ENCODE measurements around the gene ZBTB16.

The ZBTB16 gene

GRCh38 chr11:114291381-114291780, 231.9 kb downstream of the ZBTB16 start:
- no peak for DNase-seq

DNA sequence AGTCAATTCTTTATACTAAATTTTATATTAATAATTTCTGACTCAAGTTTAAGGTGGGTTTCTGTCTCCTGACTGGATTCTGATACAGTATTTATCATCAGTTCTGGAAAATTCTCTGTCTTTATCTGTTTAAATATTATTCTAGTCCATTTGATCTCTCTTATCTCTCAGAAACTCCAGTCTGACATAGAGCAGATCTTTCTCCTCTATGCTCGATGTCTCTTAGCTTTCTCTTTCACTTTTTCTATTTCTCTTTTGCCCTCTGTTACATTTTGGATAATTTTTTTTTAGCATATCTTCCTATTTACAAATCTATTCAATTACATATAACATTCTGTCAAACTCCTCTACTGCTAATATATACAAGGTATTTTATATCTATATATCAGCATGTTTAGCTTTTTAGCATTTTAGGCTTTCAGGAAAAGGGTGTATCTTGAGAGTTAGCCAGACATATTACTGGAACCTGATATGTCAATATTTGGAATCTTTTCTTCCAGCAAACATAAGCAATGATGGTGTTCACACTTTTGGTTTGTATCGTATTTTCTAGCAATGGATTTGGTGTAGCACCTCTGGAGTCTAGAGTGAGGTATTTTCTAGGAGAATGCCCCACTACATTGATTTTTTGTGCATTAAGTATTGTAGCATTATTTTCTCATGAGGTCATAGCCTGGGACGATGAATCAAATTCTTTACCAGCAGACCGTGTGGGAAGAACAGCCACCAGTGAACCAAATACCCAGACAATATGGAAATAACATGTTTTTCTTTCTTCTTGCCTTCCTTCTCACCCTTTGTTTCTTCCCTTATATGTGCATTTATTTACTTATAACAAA, 232.6 kb downstream of the ZBTB16 start:
- no peak for DNase-seq

DNA sequence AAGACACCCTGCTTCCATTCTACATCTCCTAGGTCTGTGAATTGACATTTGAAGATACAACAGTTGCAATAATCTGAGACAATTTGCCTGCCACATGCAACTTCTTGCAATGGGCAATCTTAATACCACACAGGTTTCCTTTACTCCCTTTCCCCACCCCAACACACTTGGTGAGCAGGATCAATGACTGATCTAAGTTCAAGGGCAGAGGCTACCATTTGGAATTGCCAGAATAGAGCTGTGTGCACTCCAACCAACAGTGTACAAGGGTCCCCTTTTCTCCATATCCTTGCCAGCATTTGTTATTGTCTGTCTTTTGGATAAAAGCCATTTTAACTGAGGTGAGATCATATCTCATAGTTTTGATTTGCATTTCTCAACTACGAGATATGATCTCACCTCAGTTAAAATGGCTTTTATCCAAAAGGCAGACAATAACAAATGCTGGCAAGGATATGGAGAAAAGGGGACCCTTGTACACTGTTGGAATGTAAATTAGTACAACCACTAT, 233.7 kb downstream of the ZBTB16 start:
- no peak for DNase-seq

DNA sequence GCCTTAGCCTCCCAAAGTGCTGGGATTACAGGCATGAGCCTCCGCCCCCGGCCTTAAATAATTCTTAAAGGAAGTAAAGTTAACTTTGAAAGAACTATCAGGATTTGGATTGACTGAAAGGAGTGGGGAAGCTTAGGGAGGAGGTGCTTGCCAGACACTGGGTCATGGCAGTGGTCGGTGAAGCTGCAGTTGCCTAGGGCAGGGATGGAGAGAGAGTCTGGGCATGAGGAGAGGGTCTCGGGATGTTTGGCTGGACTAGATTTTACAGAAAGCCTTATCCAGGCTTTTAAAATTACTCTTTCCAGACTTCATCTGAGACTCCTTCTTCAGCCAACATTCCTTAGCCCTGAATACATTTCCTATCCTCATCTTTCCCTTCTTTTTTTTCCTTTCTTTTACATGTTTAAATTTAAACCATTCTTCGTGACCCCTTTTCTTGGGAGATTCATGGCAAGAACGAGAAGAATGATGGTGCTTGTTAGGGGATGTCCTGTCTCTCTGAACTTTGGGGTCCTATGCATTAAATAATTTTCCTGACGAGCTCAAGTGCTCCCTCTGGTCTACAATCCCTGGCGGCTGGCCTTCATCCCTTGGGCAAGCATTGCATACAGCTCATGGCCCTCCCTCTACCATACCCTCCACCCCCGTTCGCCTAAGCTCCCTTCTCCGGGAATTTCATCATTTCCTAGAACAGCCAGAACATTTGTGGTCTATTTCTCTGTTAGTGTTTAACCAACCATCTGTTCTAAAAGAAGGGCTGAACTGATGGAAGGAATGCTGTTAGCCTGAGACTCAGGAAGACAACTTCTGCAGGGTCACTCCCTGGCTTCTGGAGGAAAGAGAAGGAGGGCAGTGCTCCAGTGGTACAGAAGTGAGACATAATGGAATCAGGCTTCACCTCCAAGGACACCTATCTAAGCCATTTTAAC, 236.4 kb downstream of the ZBTB16 start, which contains the start of gene NNMT:
Gene NNMT (plus strand): TSS at position 724 of the 929 bp plus-strand sequence. CDS start 158 bp downstream, at position 882.
- DNase-seq: no peak

GRCh38 chr11:114296605-114297372, 237.3 kb downstream of the ZBTB16 start:
- DNase-seq: no peak

DNA sequence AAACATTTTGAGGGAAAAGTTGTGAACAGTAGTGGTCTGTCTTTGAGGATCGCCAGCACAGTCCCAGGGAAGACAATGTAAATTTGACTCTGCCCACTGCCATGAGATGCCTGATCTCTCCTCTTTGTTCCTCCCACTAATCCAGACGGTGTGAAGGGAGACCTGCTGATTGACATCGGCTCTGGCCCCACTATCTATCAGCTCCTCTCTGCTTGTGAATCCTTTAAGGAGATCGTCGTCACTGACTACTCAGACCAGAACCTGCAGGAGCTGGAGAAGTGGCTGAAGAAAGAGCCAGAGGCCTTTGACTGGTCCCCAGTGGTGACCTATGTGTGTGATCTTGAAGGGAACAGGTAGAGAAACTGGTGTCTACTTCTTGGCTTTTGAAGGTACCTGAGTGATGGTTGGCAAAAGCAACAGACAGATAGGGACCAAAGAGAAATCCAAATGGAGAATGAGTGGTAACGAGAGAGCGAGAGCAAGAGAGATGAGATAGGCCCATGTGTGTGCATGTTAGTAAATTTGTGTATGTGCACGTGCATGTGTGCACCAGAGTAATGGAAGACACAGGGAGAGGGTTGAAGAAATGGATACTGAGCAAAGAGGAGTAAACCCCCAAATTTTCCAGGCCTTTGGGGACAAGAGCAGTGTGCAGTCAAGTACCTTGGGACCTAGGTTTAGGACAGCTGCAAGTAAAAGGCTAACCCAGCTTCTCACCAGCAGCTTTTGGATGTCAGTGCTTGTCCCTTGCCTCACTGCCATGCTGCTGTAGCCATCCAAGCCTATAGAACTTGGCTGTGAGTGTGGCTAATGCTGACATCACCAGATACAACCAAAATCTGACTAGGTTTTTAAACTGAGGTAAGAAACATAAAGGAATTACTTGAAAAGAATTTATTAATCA, 238.5 kb downstream of the ZBTB16 start:
- DNase-seq: no peak

- DNase-seq: no peak
Measured at GRCh38 chr11:114298710-114299109, 239.2 kb downstream of the ZBTB16 start.
